CD14-positive monocyte (primary cell): Measurements from ENCODE around the gene MINDY3. TPM values are rescaled to one million over a fixed set of nuclear protein-coding genes. Genes with fewer than 3 reads are reported as not detected.
A peak's percentile ranks its signal among the peaks of the same experiment; 100 is the strongest.

Source experiments
- DNase-seq, 3 donors: peaks; one replicate each; pipeline ENCODE4 v3.0.0-alpha.2; 2011 to 2022
- H2AFZ ChIP-seq: 2 replicates; pipeline ENCODE4 v1.6.0; 2012; ENCODE audit warnings: mild to moderate bottlenecking, low read depth, low read length, inconsistent platforms; ENCODE audit not compliant: insufficient read depth, poor library complexity, severe bottlenecking
- H3K27ac ChIP-seq, 2 donors: 1 replicate in 1 of 2; 2 replicates in 1 of 2; pipeline ENCODE4 v1.5.1; 2012 to 2013; ENCODE audit warnings: low read length in 2 of 2, control low read depth in 1 of 2, inconsistent platforms in 1 of 2, low read depth in 1 of 2, mild to moderate bottlenecking in 1 of 2
- H3K27me3 ChIP-seq, 2 donors: one replicate each; pipeline versions ENCODE4 v1.6.0 to v1.6.1; 2011 to 2013; ENCODE audit warnings: low read length in 2 of 2; ENCODE audit not compliant: control insufficient read depth in 2 of 2, insufficient read depth in 2 of 2
- H3K36me3 ChIP-seq, 2 donors: replicated peaks in 1 of 2; 1 replicate in 1 of 2; 2 replicates in 1 of 2; pipeline versions ENCODE4 v1.5.1 to v1.6.1; 2012 to 2013; ENCODE audit warnings: low read length in 2 of 2, control low read depth in 1 of 2, inconsistent platforms in 1 of 2, mild to moderate bottlenecking in 1 of 2; ENCODE audit not compliant: insufficient read depth in 2 of 2, control insufficient read depth in 1 of 2
- H3K4me1 ChIP-seq, 2 donors: 1 replicate in 1 of 2; 2 replicates in 1 of 2; pipeline versions ENCODE4 v1.5.1 to v1.6.1; 2012 to 2013; ENCODE audit warnings: low read length in 2 of 2, control low read depth in 1 of 2, inconsistent platforms in 1 of 2, mild to moderate bottlenecking in 1 of 2, moderate library complexity in 1 of 2; ENCODE audit not compliant: insufficient read depth in 2 of 2, control insufficient read depth in 1 of 2
- H3K4me2 ChIP-seq: replicated peaks from 2 replicates; pipeline ENCODE3; 2012; ENCODE audit warnings: low read length, moderate library complexity, mild to moderate bottlenecking; ENCODE audit not compliant: poor library complexity, severe bottlenecking; ENCODE audit errors: extremely low read depth
- H3K4me3 ChIP-seq, 3 experiments: fragments of 200-600 bp in 1 of 3; sonication (generic) in 1 of 3; replicated peaks in 1 of 3; 1 replicate in 2 of 3; 2 replicates in 1 of 3; pipeline ENCODE4 v1.5.1; 2011 to 2013; ENCODE audit warnings: low read length in 3 of 3, mild to moderate bottlenecking in 3 of 3, control low read depth in 2 of 3, low read depth in 2 of 3, inconsistent platforms in 1 of 3, moderate library complexity in 1 of 3
- H3K79me2 ChIP-seq: 2 replicates; pipeline ENCODE4 v1.6.0; 2012; ENCODE audit warnings: mild to moderate bottlenecking, control low read depth, inconsistent platforms, low read length, moderate library complexity; ENCODE audit not compliant: insufficient read depth
- H3K9ac ChIP-seq: 2 replicates; pipeline ENCODE4 v1.6.0; 2017; ENCODE audit warnings: low read length, mild to moderate bottlenecking; ENCODE audit not compliant: insufficient read depth, poor library complexity, severe bottlenecking
- H3K9me3 ChIP-seq, 2 donors: replicated peaks in 1 of 2; 1 replicate in 1 of 2; 2 replicates in 1 of 2; pipeline versions ENCODE4 v1.5.1 to v1.6.1; 2012 to 2013; ENCODE audit warnings: low read length in 2 of 2, control low read depth in 1 of 2; ENCODE audit not compliant: control insufficient read depth in 1 of 2, insufficient read depth in 1 of 2
- H4K20me1 ChIP-seq: 2 replicates; pipeline ENCODE4 v1.6.0; 2012; ENCODE audit warnings: mild to moderate bottlenecking, low read length, control low read depth, moderate library complexity; ENCODE audit not compliant: insufficient read depth
- H3K27ac Mint-ChIP-seq, 7 donors: one replicate each; pipeline ENCODE4 v1.8.0; 2020; ENCODE audit warnings: mild to moderate bottlenecking in 7 of 7, mixed read lengths in 7 of 7, moderate library complexity in 6 of 7, inconsistent platforms in 2 of 7
- H3K27me3 Mint-ChIP-seq, 3 donors: one replicate each; pipeline ENCODE4 v1.8.0; 2021 to 2022; ENCODE audit warnings: low read depth in 3 of 3, mild to moderate bottlenecking in 3 of 3, mixed read lengths in 3 of 3, moderate library complexity in 3 of 3, inconsistent platforms in 1 of 3
- H3K36me3 Mint-ChIP-seq, 2 donors: one replicate each; pipeline ENCODE4 v1.8.0; 2020; ENCODE audit warnings: mixed read lengths in 2 of 2, inconsistent platforms in 1 of 2, mild to moderate bottlenecking in 1 of 2
- H3K4me1 Mint-ChIP-seq: one replicate; pipeline ENCODE4 v1.8.0; 2020; ENCODE audit warnings: mild to moderate bottlenecking, mixed read lengths
- H3K4me3 Mint-ChIP-seq, 2 donors: one replicate each; pipeline ENCODE4 v1.8.0; 2020; ENCODE audit warnings: mild to moderate bottlenecking in 2 of 2, mixed read lengths in 2 of 2, moderate library complexity in 1 of 2
- H3K9me3 Mint-ChIP-seq, 7 donors: one replicate each; pipeline ENCODE4 v1.8.0; 2020 to 2022; ENCODE audit warnings: mixed read lengths in 7 of 7, mild to moderate bottlenecking in 6 of 7, moderate library complexity in 6 of 7, inconsistent platforms in 2 of 7
- WGBS: methylation state at CpG from one replicate; pipeline ENCODE4 v1.1.5; 2013; ENCODE audit warnings: missing lambda C conversion rate; ENCODE audit not compliant: insufficient coverage; 5-methylcytosine and 5-hydroxymethylcytosine counted together
- intact Hi-C, 2 donors: fragments of 100-400 bp; cut with micrococcal nuclease; formaldehyde crosslinking; loops; one replicate each; pipeline versions ENCODE4 v1.15.0 to v1.15.1; 2023
- polyA plus RNA-seq, 3 donors: library from polyadenylated mRNA; depleted of rRNA in 1 of 3; unstranded in 2 of 3; stranded (reverse) in 1 of 3; fragments of 300-500 nt in 2 of 3; fragments of >200 nt in 1 of 3; fragmentation: Illumina TruSeq in 2 of 3; gene quantifications; 1 replicate in 2 of 3; 2 replicates in 1 of 3; pipeline ENCODE4 v1.2.3, GENCODE V29; 2012 to 2021
- TF ChIP-seq, protein P1 (sequence below): fragments of 200-600 bp; IDR thresholded peaks from one replicate; pipeline ENCODE4 v1.8.0; 2022; ENCODE audit warnings: antibody characterized with exemption, mild to moderate bottlenecking

MINDY3 gene
- polyA plus RNA-seq, 3 donors = 2.4 to 14.8 (median 4.4) TPM

DNA sequence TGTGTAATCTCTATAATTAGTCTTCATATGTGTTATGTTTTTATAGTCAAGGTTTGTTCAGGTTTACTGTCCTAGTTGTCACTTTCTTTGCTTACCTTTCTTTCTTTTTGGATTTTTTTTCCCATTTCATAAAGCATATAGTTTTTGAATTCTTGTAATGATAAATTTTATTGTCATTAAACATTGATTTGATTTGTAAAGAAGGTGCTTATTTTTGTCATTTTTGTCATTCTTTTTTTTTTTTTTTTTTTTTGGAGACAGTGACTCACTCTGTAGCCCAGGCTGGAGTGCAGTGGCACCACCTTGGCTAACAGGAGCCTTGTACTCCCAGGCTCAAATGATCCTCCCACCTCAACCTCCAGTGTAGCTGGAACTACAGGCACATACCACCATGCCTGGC, 9.6 kb upstream of the MINDY3 start:
- H2AFZ ChIP-seq = no peak overlapping the region
- H3K9ac ChIP-seq = no peak overlapping the region
- H3K36me3 Mint-ChIP-seq = no peaks in the 10 kb centered on the region
- peaks cover 25 to 54% (median 31%) of the 10 kb centered on the region in 3 donors for H3K27me3 Mint-ChIP-seq
- H3K4me3 Mint-ChIP-seq = no peak overlapping the region
- H3K79me2 ChIP-seq = no peaks in the 10 kb centered on the region
- no peak overlapping the region for H3K4me2 ChIP-seq
- H3K36me3 ChIP-seq = no peaks in the 10 kb centered on the region
- no peak overlapping the region for H3K27ac Mint-ChIP-seq
- H3K27ac ChIP-seq = no peak overlapping the region
- no peaks in the 10 kb centered on the region for H4K20me1 ChIP-seq
- no peak overlapping the region for H3K4me3 ChIP-seq
- H3K27me3 ChIP-seq = peaks cover 30 to 47% of the 10 kb centered on the region in 2 donors
- H3K4me1 ChIP-seq = no peaks in the 10 kb centered on the region
- intact Hi-C loops = no loop called here
- no peaks in the 10 kb centered on the region for H3K4me1 Mint-ChIP-seq
- no peaks in the 10 kb centered on the region for H3K9me3 ChIP-seq
- TF ChIP-seq, protein P1, sequence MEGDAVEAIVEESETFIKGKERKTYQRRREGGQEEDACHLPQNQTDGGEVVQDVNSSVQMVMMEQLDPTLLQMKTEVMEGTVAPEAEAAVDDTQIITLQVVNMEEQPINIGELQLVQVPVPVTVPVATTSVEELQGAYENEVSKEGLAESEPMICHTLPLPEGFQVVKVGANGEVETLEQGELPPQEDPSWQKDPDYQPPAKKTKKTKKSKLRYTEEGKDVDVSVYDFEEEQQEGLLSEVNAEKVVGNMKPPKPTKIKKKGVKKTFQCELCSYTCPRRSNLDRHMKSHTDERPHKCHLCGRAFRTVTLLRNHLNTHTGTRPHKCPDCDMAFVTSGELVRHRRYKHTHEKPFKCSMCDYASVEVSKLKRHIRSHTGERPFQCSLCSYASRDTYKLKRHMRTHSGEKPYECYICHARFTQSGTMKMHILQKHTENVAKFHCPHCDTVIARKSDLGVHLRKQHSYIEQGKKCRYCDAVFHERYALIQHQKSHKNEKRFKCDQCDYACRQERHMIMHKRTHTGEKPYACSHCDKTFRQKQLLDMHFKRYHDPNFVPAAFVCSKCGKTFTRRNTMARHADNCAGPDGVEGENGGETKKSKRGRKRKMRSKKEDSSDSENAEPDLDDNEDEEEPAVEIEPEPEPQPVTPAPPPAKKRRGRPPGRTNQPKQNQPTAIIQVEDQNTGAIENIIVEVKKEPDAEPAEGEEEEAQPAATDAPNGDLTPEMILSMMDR = no peak
- peaks cover 0 to 16% (median 6%) of the 10 kb centered on the region in 7 donors for H3K9me3 Mint-ChIP-seq
- no peak for DNase-seq

DNA sequence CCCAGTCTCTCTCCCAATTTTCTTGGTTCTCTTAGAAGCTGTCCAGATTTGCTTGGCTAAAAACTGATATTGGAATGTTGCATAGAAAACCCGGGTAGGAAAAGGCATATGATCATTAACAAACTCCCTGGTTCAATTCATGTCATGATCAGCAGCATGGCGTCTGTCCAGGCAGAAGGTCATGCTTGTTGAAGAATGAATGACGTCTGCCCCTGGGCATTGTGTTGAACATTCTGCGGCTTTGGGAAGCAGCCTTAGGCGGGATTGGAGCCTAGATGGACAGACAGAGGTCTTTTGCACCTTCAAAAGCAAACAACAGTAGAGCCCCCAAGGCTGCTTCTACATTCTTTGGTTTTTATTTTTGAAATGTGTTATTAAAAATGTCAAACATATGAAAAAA, 7.7 kb upstream of the MINDY3 start:
- Histone ChIP-seq H2AFZ (no peak overlapping the region), H3K4me2 (no peak overlapping the region), H4K20me1 (no peaks in the 10 kb centered on the region), H3K9me3 (no peaks in the 10 kb centered on the region), H3K4me1 (no peaks in the 10 kb centered on the region), H3K4me3 (no peak overlapping the region), H3K9ac (no peak overlapping the region), H3K27ac (no peak overlapping the region), H3K36me3 (no peaks in the 10 kb centered on the region), H3K79me2 (no peaks in the 10 kb centered on the region), H3K27me3 (peaks cover 30 to 55% of the 10 kb centered on the region in 2 donors)
- H3K9me3 Mint-ChIP-seq = peaks cover 0 to 7% (median 2%) of the 10 kb centered on the region in 7 donors
- TF ChIP-seq, protein P1 = no peak
- no peak overlapping the region for H3K27ac Mint-ChIP-seq
- no peaks in the 10 kb centered on the region for H3K4me1 Mint-ChIP-seq
- H3K4me3 Mint-ChIP-seq = peak overlapping the region in 1 of 2 donors; percentile 33
- peaks cover 27 to 52% (median 29%) of the 10 kb centered on the region in 3 donors for H3K27me3 Mint-ChIP-seq
- DNase-seq = no peak
- no peaks in the 10 kb centered on the region for H3K36me3 Mint-ChIP-seq
- intact Hi-C loops = no loop called here
- 73% methylated on average over 5 of the region's 5 CpGs for WGBS
